H9 (cell line): ENCODE data around the gene TGFBR1. TPM values are rescaled to one million over a fixed set of nuclear protein-coding genes. Genes with fewer than 3 reads are reported as not detected.

Source experiments
- DNase-seq: peaks from one replicate; pipeline ENCODE4 v3.0.0-alpha.2; 2017
- H2AFZ ChIP-seq: one replicate; pipeline ENCODE4 v1.6.1; 2013; ENCODE audit warnings: mild to moderate bottlenecking, low read length, control low read depth, moderate library complexity
- H2AK5ac ChIP-seq: 2 replicates; pipeline ENCODE4 v1.6.1; 2013; ENCODE audit warnings: low read length, control low read depth, mixed read lengths; ENCODE audit not compliant: insufficient read length
- H2BK120ac ChIP-seq: one replicate; pipeline ENCODE4 v1.6.1; 2013; ENCODE audit warnings: low read depth, mild to moderate bottlenecking, low read length, control low read depth, inconsistent platforms; ENCODE audit not compliant: poor library complexity, severe bottlenecking
- H2BK12ac ChIP-seq: 2 replicates; pipeline ENCODE4 v1.6.1; 2013; ENCODE audit warnings: low read length, control low read depth, mixed read lengths, low read depth; ENCODE audit not compliant: insufficient read length
- H2BK15ac ChIP-seq: 2 replicates; pipeline ENCODE4 v1.6.1; 2013; ENCODE audit warnings: low read depth, low read length, control low read depth
- H2BK20ac ChIP-seq: one replicate; pipeline ENCODE4 v1.6.1; 2013; ENCODE audit warnings: low read depth, mild to moderate bottlenecking, low read length, control low read depth, inconsistent platforms; ENCODE audit not compliant: poor library complexity, severe bottlenecking
- H2BK5ac ChIP-seq: 2 replicates; pipeline ENCODE4 v1.6.1; 2013; ENCODE audit warnings: low read length, control low read depth, mixed read lengths; ENCODE audit not compliant: insufficient read length
- H3K14ac ChIP-seq: 2 replicates; pipeline ENCODE4 v1.6.1; 2013; ENCODE audit warnings: low read length, control low read depth; ENCODE audit not compliant: insufficient read depth
- H3K18ac ChIP-seq: 2 replicates; pipeline ENCODE4 v1.6.1; 2013; ENCODE audit warnings: low read depth, mild to moderate bottlenecking, mixed read lengths, low read length, control low read depth; ENCODE audit not compliant: insufficient read length
- H3K23ac ChIP-seq: 2 replicates; pipeline ENCODE4 v1.6.1; 2013; ENCODE audit warnings: low read length, control low read depth, mixed read lengths, low read depth; ENCODE audit not compliant: insufficient read length
- H3K23me2 ChIP-seq: 2 replicates; pipeline ENCODE4 v1.6.1; 2013; ENCODE audit warnings: low read depth, mild to moderate bottlenecking, mixed read lengths, low read length, control low read depth; ENCODE audit not compliant: insufficient read length, poor library complexity, severe bottlenecking
- H3K27ac ChIP-seq: 2 replicates; pipeline ENCODE4 v1.5.1; 2013; ENCODE audit warnings: low read length, control low read depth, mixed read lengths, low read depth; ENCODE audit not compliant: insufficient read length
- H3K27me3 ChIP-seq: 2 replicates; pipeline ENCODE4 v1.6.1; 2013; ENCODE audit warnings: low read length, control low read depth, inconsistent platforms; ENCODE audit not compliant: insufficient read depth
- H3K4ac ChIP-seq: 2 replicates; pipeline ENCODE4 v1.6.1; 2013; ENCODE audit warnings: low read depth, mild to moderate bottlenecking, control low read depth, inconsistent platforms, low read length, moderate library complexity
- H3K4me1 ChIP-seq: 2 replicates; pipeline ENCODE4 v1.6.1; 2013; ENCODE audit warnings: low read length, control low read depth, inconsistent platforms; ENCODE audit not compliant: insufficient read depth
- H3K4me2 ChIP-seq: 2 replicates; pipeline ENCODE4 v1.6.1; 2013; ENCODE audit warnings: low read length, control low read depth, mixed read lengths; ENCODE audit not compliant: insufficient read length, insufficient read depth
- H3K56ac ChIP-seq: 2 replicates; pipeline ENCODE4 v1.6.1; 2013; ENCODE audit warnings: low read depth, mild to moderate bottlenecking, mixed read lengths, low read length, control low read depth; ENCODE audit not compliant: insufficient read length
- H3K79me1 ChIP-seq: 2 replicates; pipeline ENCODE4 v1.6.1; 2013; ENCODE audit warnings: low read depth, mild to moderate bottlenecking, moderate library complexity, low read length, control low read depth, inconsistent platforms; ENCODE audit not compliant: insufficient read depth, poor library complexity, severe bottlenecking
- H3K79me2 ChIP-seq: 2 replicates; pipeline ENCODE4 v1.6.1; 2013; ENCODE audit warnings: low read length, control low read depth, inconsistent platforms; ENCODE audit not compliant: insufficient read depth
- H3K9ac ChIP-seq: 2 replicates; pipeline ENCODE4 v1.6.1; 2013; ENCODE audit warnings: low read length, control low read depth, mixed read lengths; ENCODE audit not compliant: insufficient read length; ENCODE audit errors: extremely low read depth
- H3K9me3 ChIP-seq: one replicate; pipeline ENCODE4 v1.6.1; 2013; ENCODE audit warnings: low read depth, low read length, inconsistent platforms; ENCODE audit not compliant: control insufficient read depth
- H3T11ph ChIP-seq: one replicate; pipeline ENCODE4 v1.6.1; 2013; ENCODE audit warnings: mild to moderate bottlenecking, low read length, control low read depth, inconsistent platforms
- H4K20me1 ChIP-seq: one replicate; pipeline ENCODE4 v1.6.1; 2013; ENCODE audit not compliant: control insufficient read depth, insufficient read length, insufficient read depth
- H4K5ac ChIP-seq: 2 replicates; pipeline ENCODE4 v1.6.1; 2013; ENCODE audit warnings: low read depth, mild to moderate bottlenecking, mixed read lengths, low read length, control low read depth; ENCODE audit not compliant: insufficient read length
- H4K8ac ChIP-seq: replicated peaks from 2 replicates; pipeline ENCODE4 v1.6.1; 2013; ENCODE audit warnings: low read length, control low read depth, mixed read lengths, low read depth; ENCODE audit not compliant: insufficient read length
- H4K91ac ChIP-seq: 2 replicates; pipeline ENCODE4 v1.6.1; 2013; ENCODE audit warnings: low read depth, mild to moderate bottlenecking, moderate library complexity, mixed read lengths, low read length, control low read depth; ENCODE audit not compliant: insufficient read length
- H3K27ac Mint-ChIP-seq, 3 experiments: 2 replicates in 2 of 3; 3 replicates in 1 of 3; pipeline ENCODE4 v1.8.0; 2020 to 2021; ENCODE audit warnings: mixed read lengths in 3 of 3, mild to moderate bottlenecking in 1 of 3, moderate library complexity in 1 of 3
- H3K27me3 Mint-ChIP-seq: 2 replicates; pipeline ENCODE4 v1.8.0; 2021; ENCODE audit warnings: low read depth, mild to moderate bottlenecking, moderate library complexity, mixed read lengths
- H3K36me3 Mint-ChIP-seq, 3 experiments: 2 replicates in 2 of 3; 3 replicates in 1 of 3; pipeline ENCODE4 v1.8.0; 2020 to 2021; ENCODE audit warnings: low read depth in 3 of 3, mixed read lengths in 3 of 3; ENCODE audit not compliant: insufficient read depth in 1 of 3
- H3K4me1 Mint-ChIP-seq, 2 experiments: 2 replicates each; pipeline ENCODE4 v1.8.0; 2020; ENCODE audit warnings: mixed read lengths in 2 of 2
- H3K4me3 Mint-ChIP-seq, 2 experiments: 2 replicates in 1 of 2; 3 replicates in 1 of 2; pipeline ENCODE4 v1.8.0; 2020 to 2021; ENCODE audit warnings: mild to moderate bottlenecking in 2 of 2, mixed read lengths in 2 of 2, moderate library complexity in 1 of 2
- H3K9me3 Mint-ChIP-seq, 2 experiments: 2 replicates in 1 of 2; 3 replicates in 1 of 2; pipeline ENCODE4 v1.8.0; 2020; ENCODE audit warnings: mild to moderate bottlenecking in 2 of 2, mixed read lengths in 2 of 2, moderate library complexity in 1 of 2
- CTCF ChIP-seq: fragments of 200-600 bp; sonication (generic); conservative IDR thresholded peaks from 3 replicates; pipeline ENCODE4 v1.8.0; 2021; ENCODE audit warnings: antibody characterized with exemption, mild to moderate bottlenecking
- WGBS: extraction: QIAGEN DNeasy Blood & Tissue Kit; methylation state at CpG from one replicate; pipeline ENCODE4 v1.1.7; 2013; ENCODE audit warnings: missing lambda C conversion rate, low lambda C conversion rate, mixed read lengths; ENCODE audit not compliant: insufficient read length; ENCODE audit errors: extremely low coverage; 5-methylcytosine and 5-hydroxymethylcytosine counted together
- total RNA-seq: library from RNA; stranded (reverse); gene quantifications from 2 replicates; pipeline ENCODE4 v1.2.1, GENCODE V29; 2021

TGFBR1 gene
- total RNA-seq, 1 experiment from 2014 or later, result 59.3 TPM

- H2AFZ ChIP-seq, result no peak overlapping the region
- no peak overlapping the region for H4K8ac ChIP-seq
- no peak overlapping the region for H3K14ac ChIP-seq
- H3K79me2 ChIP-seq, result peaks cover 9% of the 10 kb centered on the region; the same call in 1 of the 2 replicates
- no peak overlapping the region for H2BK5ac ChIP-seq
- H3K4me1 ChIP-seq, result peaks cover 3% of the 10 kb centered on the region; the same call in 1 of the 2 replicates
- Mint-ChIP-seq H3K36me3 (peaks cover 11 to 20% (median 18%) of the 10 kb centered on the region in 3 experiments), H3K4me1 (peaks cover 9 to 13% of the 10 kb centered on the region in 2 experiments), H3K27me3 (no peaks in the 10 kb centered on the region), H3K27ac (no peak overlapping the region; a peak in 1 of 7 replicates), H3K4me3 (no peak overlapping the region), H3K9me3 (peaks cover 6 to 18% of the 10 kb centered on the region in 2 experiments; a peak in 4 of 5 replicates)
- no peaks in the 10 kb centered on the region for H3K23me2 ChIP-seq
- no peak overlapping the region for H4K5ac ChIP-seq
- H3K4ac ChIP-seq, result no peak overlapping the region
- DNase-seq, result no peak
- peaks cover 5% of the 10 kb centered on the region for H3K79me1 ChIP-seq
- H2AK5ac ChIP-seq, result no peak overlapping the region
- no peaks in the 10 kb centered on the region for H4K20me1 ChIP-seq
- no peak overlapping the region for H3T11ph ChIP-seq
- no peak for TF ChIP-seq CTCF
- H2BK120ac ChIP-seq, result no peak overlapping the region
- H3K27me3 ChIP-seq, result no peaks in the 10 kb centered on the region
- H2BK15ac ChIP-seq, result no peak overlapping the region
- H3K18ac ChIP-seq, result no peak overlapping the region
- H3K9ac ChIP-seq, result no peak overlapping the region
- H3K27ac ChIP-seq, result no peak overlapping the region
- no peak overlapping the region for H3K23ac ChIP-seq
- H4K91ac ChIP-seq, result no peak overlapping the region
- H3K4me2 ChIP-seq, result no peak overlapping the region
- H3K9me3 ChIP-seq, result peaks cover 6% of the 10 kb centered on the region
- H2BK12ac ChIP-seq, result no peak overlapping the region
- H3K56ac ChIP-seq, result no peak overlapping the region
- no peak overlapping the region for H2BK20ac ChIP-seq
- no CpG with 5 or more reads among the region's 3 CpGs for WGBS
Observed at GRCh38 chr9:99127356-99128132, 22.6 kb downstream of the TGFBR1 start.
